Effector memory CD8-positive, alpha-beta T cell (primary cell): ENCODE measurements around the gene ST3GAL2.
"Not testable (repeated sequence)": the region's sequence is repeated elsewhere in the genome, so short reads cannot be mapped to it uniquely, and the experiment has no call there.

Experiments
- ATAC-seq: fragments of 150-1000 bp; cut with Tn5 transposase; replicated peaks from 2 replicates; pipeline ENCODE4 v1.10.0; 2021; ENCODE audit warnings: mild to moderate bottlenecking, moderate library complexity
- DNase-seq, 3 experiments: peaks; one replicate each; pipeline ENCODE4 v3.0.0; 2021
- H3K27ac Mint-ChIP-seq, 2 donors: one replicate each; pipeline ENCODE4 v1.8.0; 2022; ENCODE audit warnings: mild to moderate bottlenecking in 2 of 2, mixed read lengths in 2 of 2, moderate library complexity in 2 of 2
- H3K27me3 Mint-ChIP-seq, 2 donors: one replicate each; pipeline ENCODE4 v1.8.0; 2022; ENCODE audit warnings: mixed read lengths in 2 of 2
- H3K36me3 Mint-ChIP-seq: one replicate; pipeline ENCODE4 v1.8.0; 2022; ENCODE audit warnings: mild to moderate bottlenecking, moderate library complexity, mixed read lengths; ENCODE audit not compliant: insufficient read depth
- H3K4me1 Mint-ChIP-seq, 2 donors: one replicate each; pipeline ENCODE4 v1.8.0; 2022; ENCODE audit warnings: low read depth in 2 of 2, mixed read lengths in 2 of 2
- H3K4me3 Mint-ChIP-seq, 2 donors: one replicate each; pipeline ENCODE4 v1.8.0; 2022; ENCODE audit warnings: mild to moderate bottlenecking in 2 of 2, mixed read lengths in 2 of 2, moderate library complexity in 2 of 2
- H3K9me3 Mint-ChIP-seq, 2 donors: one replicate each; pipeline ENCODE4 v1.8.0; 2022; ENCODE audit warnings: mixed read lengths in 2 of 2

ST3GAL2 gene

DNA sequence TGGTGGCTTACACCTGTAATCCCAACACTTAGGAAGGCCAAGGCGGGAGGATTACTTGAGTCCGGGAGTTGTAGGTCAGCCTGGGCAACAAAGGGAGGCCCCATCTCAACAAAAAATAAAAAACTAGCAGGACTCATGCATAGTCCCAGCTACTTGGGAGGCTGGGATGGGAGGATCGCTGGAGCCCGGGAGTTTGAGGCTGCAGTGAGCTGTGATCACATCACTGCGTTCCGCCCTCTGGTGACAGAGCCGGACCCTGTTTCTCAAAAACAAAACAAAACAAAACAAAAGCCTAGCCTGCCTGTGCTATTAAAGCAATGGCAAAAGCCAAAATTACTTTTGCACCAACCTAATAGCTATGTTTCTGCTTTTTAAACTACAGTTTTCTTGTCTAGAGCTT lies 17.0 kb upstream of the ST3GAL2 start:
- H3K9me3 Mint-ChIP-seq: no peaks in the 10 kb centered on the region
- peaks cover under 1% of the 10 kb centered on the region for H3K36me3 Mint-ChIP-seq
- H3K4me3 Mint-ChIP-seq: peak overlapping the region in 1 of 2 donors; percentile 85
- no peak for ATAC-seq
- no peak overlapping the region for H3K27ac Mint-ChIP-seq
- no peaks in the 10 kb centered on the region for H3K27me3 Mint-ChIP-seq
- peaks cover 12 to 20% of the 10 kb centered on the region in 2 donors for H3K4me1 Mint-ChIP-seq
- DNase-seq: no peak

DNA sequence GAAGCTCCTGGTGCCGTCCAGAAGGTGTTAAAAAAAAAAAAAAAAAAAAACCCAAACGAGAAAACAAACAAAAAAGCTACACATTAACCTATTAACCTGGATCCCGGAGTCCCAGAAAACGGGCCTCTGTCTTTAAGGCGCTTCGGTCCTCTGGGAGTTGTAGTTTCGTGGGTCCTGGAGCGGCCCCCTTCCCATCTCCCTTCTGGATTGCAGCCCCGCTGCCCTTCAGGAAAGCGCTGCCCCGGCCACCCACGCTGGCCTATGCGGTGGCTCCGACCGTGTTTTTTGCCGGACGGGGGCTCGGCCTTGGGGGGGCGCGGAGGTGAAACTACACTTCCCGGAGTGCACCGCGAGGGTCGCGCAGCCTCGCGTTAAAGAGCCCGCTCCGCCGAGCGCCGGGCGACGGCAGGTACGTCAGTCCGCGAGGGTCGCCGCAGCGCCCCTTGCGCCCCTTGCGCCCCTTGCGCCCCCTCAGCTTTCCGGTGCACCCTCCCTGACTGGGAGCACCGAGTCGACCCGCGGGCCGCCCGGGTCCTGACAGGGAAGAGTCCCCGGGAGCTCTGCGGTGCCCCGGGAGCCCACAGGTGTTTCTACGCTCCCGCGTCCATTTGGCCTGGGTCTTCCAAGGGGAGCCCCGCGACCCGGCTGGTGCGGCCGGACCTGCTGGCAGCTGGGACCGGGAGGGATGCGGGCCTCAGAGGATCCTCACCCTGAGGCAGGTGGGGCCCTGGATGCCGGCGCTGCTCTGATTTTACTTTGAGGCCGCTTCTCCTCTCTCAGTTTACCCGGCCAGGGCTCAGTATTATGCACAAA lies 15.5 kb upstream of the ST3GAL2 start, which contains the start of gene FCSK:
TSS of gene FCSK (plus strand) at position 374 of the 813 bp plus-strand sequence. CDS start 8,596 bp downstream, outside the sequence.
- DNase-seq: peak; percentile 54 to 72 (median 57)

DNA sequence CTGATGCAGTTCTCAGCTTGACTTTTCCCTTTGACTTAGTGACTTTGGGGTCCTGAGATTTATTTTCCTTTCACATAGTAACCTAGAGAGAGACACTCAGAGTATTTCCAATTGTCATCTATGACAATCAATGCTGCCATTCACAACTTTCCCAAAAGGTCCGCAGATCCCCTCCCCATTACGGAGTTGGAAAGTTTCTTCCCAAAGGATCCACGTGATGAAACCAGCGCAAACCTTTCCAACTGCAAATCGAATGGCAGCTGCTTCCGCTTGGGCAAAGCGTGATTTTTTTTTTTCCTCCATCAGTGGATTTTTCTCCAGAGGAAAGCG lies 15.0 kb upstream of the ST3GAL2 start:
- ATAC-seq (peak; percentile 2), DNase-seq (no peak)
- no peaks in the 10 kb centered on the region for H3K27me3 Mint-ChIP-seq
- H3K4me1 Mint-ChIP-seq: peaks cover 15 to 20% of the 10 kb centered on the region in 2 donors
- H3K36me3 Mint-ChIP-seq: no peaks in the 10 kb centered on the region
- H3K9me3 Mint-ChIP-seq: no peaks in the 10 kb centered on the region
- H3K4me3 Mint-ChIP-seq: peak overlapping the region; percentile 85 to 94
- H3K27ac Mint-ChIP-seq: peak overlapping the region; percentile 89 to 92

More for the DNA sequence above, 15.5 kb upstream of the ST3GAL2 start, which contains the start of gene FCSK:
- H3K36me3 Mint-ChIP-seq: no peaks in the 10 kb centered on the region
- peak within 1 kb of the TSS; percentile 85 to 94 for H3K4me3 Mint-ChIP-seq
- no peaks in the 10 kb centered on the region for H3K27me3 Mint-ChIP-seq
- no peaks in the 10 kb centered on the region for H3K9me3 Mint-ChIP-seq
- H3K27ac Mint-ChIP-seq: peak within 1 kb of the TSS; percentile 89 to 92
- peaks cover 15 to 20% of the 10 kb centered on the region in 2 donors for H3K4me1 Mint-ChIP-seq
- ATAC-seq: peak; percentile 92

GRCh38 chr16:70453117-70453891 lies 14.4 kb upstream of the ST3GAL2 start:
- Mint-ChIP-seq H3K9me3 (no peaks in the 10 kb centered on the region), H3K27ac (peak overlapping the region; percentile 89 to 92), H3K36me3 (no peaks in the 10 kb centered on the region), H3K4me1 (peaks cover 15 to 20% of the 10 kb centered on the region in 2 donors), H3K4me3 (peak overlapping the region; percentile 85 to 94), H3K27me3 (no peaks in the 10 kb centered on the region)
- ATAC-seq: no peak
- DNase-seq: no peak

DNA sequence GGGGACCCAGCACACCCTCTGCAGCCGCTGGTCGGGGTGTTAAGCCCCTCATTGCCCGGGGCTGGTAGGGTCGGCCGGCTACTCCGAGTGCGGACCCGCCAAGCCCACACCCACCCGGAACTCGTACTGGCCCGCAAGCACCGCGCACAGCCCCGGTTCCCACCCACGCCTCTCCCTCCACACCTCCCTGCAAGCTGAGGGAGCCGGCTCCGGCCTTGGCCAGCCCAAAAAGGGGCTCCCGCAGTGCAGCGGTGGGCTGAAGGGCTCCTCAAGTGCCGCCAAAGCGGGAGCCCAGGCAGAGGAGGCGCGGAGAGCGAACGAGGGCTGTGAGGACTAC lies 12.1 kb upstream of the ST3GAL2 start:
- H3K4me1 Mint-ChIP-seq: peaks cover 13 to 16% of the 10 kb centered on the region in 2 donors
- not testable (repeated sequence) for ATAC-seq, H3K27me3 Mint-ChIP-seq, DNase-seq, H3K9me3 Mint-ChIP-seq, H3K36me3 Mint-ChIP-seq, H3K4me3 Mint-ChIP-seq, H3K27ac Mint-ChIP-seq

- peaks cover 10 to 13% of the 10 kb centered on the region in 2 donors for H3K4me1 Mint-ChIP-seq
- ATAC-seq, H3K27me3 Mint-ChIP-seq, H3K4me3 Mint-ChIP-seq, H3K36me3 Mint-ChIP-seq, DNase-seq, H3K9me3 Mint-ChIP-seq, H3K27ac Mint-ChIP-seq: not testable (repeated sequence)
Measured at GRCh38 chr16:70450142-70451003, 11.5 kb upstream of the ST3GAL2 start.

DNA sequence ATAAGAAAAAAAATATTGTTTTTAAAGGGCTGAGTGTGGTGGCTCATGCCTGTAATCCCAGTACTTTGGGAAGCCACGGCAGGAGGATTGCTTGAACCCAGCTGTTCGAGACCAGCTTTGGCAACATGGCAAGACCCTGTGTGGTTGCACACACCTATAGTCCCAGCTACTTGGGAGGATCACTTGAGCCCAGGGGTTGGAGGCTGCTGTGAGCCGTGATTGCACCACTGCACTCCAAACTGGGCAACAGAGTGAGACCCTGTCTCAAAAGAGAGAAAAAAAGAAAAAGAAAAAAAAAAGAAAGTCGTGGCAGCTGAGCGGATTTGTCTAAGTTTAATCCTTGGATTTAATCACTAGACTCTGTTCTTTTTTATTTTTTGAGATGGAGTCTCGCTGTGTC lies 9.2 kb upstream of the ST3GAL2 start:
- H3K27ac Mint-ChIP-seq: no peak overlapping the region
- no peaks in the 10 kb centered on the region for H3K27me3 Mint-ChIP-seq
- H3K9me3 Mint-ChIP-seq: no peaks in the 10 kb centered on the region
- DNase-seq (no peak), ATAC-seq (no peak)
- H3K36me3 Mint-ChIP-seq: no peaks in the 10 kb centered on the region
- no peak overlapping the region for H3K4me3 Mint-ChIP-seq
- H3K4me1 Mint-ChIP-seq: peaks cover 0 to 3% of the 10 kb centered on the region in 2 donors

- H3K4me3 Mint-ChIP-seq: no peak overlapping the region
- no peak overlapping the region for H3K27ac Mint-ChIP-seq
- H3K36me3 Mint-ChIP-seq: no peaks in the 10 kb centered on the region
- DNase-seq: no peak
- ATAC-seq: no peak
- H3K27me3 Mint-ChIP-seq: no peaks in the 10 kb centered on the region
- no peaks in the 10 kb centered on the region for H3K9me3 Mint-ChIP-seq
- peaks cover 0 to under 1% of the 10 kb centered on the region in 2 donors for H3K4me1 Mint-ChIP-seq
Measured at GRCh38 chr16:70444249-70445063, 5.6 kb upstream of the ST3GAL2 start.

DNA sequence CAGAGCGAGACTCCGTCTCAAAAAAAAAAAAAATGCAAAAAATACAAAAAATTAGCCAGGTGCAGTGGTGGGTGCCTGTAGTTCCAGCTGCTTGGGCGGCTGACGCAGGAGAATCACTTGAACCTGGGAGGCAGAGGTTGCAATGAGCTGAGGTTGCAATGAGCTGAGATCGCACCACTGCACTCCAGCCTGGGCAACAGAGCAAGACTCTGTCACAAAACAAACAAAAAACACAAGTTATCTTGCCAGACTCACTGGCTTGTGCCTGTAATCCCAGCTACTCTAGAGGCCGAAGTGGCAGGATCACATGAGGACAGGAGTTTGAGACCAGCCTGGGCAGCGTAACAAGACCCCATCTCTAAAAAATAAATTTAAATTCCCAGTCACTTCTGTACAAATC lies 3.4 kb upstream of the ST3GAL2 start:
- no peaks in the 10 kb centered on the region for H3K27me3 Mint-ChIP-seq
- no peaks in the 10 kb centered on the region for H3K9me3 Mint-ChIP-seq
- no peak overlapping the region for H3K27ac Mint-ChIP-seq
- no peak overlapping the region for H3K4me3 Mint-ChIP-seq
- DNase-seq (no peak), ATAC-seq (no peak)
- H3K4me1 Mint-ChIP-seq: peaks cover 14 to 16% of the 10 kb centered on the region in 2 donors
- H3K36me3 Mint-ChIP-seq: no peaks in the 10 kb centered on the region

- no peak overlapping the region for H3K27ac Mint-ChIP-seq
- no peak overlapping the region for H3K4me3 Mint-ChIP-seq
- H3K9me3 Mint-ChIP-seq: no peaks in the 10 kb centered on the region
Measured at GRCh38 chr16:70441406-70441990, 2.6 kb upstream of the ST3GAL2 start.

DNA sequence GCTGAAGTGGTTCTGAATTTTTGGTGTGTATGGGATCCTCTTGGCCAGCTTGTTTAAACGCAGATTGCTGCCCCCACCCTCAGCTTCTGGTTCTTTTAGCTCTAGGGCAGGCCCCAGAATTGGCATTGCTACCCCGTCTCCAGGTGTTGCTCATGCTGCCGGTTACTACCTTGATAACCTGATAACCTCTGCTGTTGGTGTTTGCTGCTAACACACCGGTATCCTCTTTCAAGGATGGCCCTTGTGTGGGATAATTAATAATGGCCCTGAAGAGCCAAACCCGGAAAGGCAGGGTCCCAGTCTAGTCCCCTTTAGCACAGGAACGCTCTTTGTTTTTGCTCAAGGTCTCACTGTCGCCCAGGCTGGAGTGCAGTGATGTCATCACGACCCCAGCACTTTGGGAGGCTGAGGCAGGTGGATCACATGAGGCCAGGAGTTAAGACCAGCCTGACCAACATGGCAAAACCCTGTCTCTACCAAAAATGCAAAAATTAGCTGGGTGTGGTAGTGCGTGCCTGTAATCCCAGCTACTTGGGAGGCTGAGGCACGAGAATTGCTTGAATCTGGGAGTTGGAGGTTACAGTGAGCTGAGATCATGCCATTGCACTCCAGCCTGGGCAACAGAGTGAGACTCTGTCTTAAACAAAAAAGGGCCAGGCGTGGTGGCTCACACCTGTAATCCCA lies 1.3 kb upstream of the ST3GAL2 start:
- no peak overlapping the region for H3K27ac Mint-ChIP-seq
- no peaks in the 10 kb centered on the region for H3K27me3 Mint-ChIP-seq
- no peaks in the 10 kb centered on the region for H3K9me3 Mint-ChIP-seq
- H3K4me1 Mint-ChIP-seq: peaks cover 23 to 27% of the 10 kb centered on the region in 2 donors
- ATAC-seq (no peak), DNase-seq (no peak)
- peak overlapping the region; percentile 83 to 85 for H3K4me3 Mint-ChIP-seq
- no peaks in the 10 kb centered on the region for H3K36me3 Mint-ChIP-seq

More at GRCh38 chr16:70441406-70441990, 2.6 kb upstream of the ST3GAL2 start:
- ATAC-seq (no peak), DNase-seq (no peak)
- Mint-ChIP-seq H3K36me3 (no peaks in the 10 kb centered on the region), H3K4me1 (peaks cover 22 to 25% of the 10 kb centered on the region in 2 donors), H3K27me3 (no peaks in the 10 kb centered on the region)

GRCh38 chr16:70438585-70438968 lies 323 bp downstream of the ST3GAL2 start:
- Mint-ChIP-seq H3K4me1 (peaks cover 27 to 32% of the 10 kb centered on the region in 2 donors), H3K27me3 (no peaks in the 10 kb centered on the region), H3K4me3 (peak overlapping the region; percentile 96 to 97), H3K27ac (peak overlapping the region; percentile 89 to 94), H3K36me3 (no peaks in the 10 kb centered on the region), H3K9me3 (no peaks in the 10 kb centered on the region)
- no peak for DNase-seq
- ATAC-seq: no peak
